NCI-H1092 treated with DMSO at 0.1 percent for 48 hours (cell line): ENCODE measurements around the gene CAMTA1.

ENCODE experiments used
- DNase-seq: peaks from one replicate; lab custom pipeline; 2025; lab: John Stamatoyannopoulos, UW

CAMTA1 gene

DNA sequence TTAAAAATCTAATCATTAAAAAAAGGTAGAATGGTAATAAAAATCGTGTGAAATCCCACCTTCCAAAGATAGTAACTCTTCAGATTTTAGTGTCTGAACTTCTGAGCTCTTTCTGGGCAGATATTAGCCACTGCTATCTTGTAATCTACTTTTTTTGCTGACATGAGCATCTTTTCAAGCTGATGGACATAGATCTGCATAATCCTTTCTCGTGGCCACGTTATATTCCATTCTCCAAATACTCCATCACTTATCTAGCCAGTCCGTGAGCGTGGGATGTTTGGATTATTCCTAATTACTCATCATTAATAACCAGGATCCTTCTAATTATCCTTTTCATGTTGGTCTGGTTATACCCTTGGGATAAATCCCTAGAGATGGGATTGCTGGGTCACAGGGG, 731.7 kb downstream of the CAMTA1 start:
- no peak for DNase-seq

DNA sequence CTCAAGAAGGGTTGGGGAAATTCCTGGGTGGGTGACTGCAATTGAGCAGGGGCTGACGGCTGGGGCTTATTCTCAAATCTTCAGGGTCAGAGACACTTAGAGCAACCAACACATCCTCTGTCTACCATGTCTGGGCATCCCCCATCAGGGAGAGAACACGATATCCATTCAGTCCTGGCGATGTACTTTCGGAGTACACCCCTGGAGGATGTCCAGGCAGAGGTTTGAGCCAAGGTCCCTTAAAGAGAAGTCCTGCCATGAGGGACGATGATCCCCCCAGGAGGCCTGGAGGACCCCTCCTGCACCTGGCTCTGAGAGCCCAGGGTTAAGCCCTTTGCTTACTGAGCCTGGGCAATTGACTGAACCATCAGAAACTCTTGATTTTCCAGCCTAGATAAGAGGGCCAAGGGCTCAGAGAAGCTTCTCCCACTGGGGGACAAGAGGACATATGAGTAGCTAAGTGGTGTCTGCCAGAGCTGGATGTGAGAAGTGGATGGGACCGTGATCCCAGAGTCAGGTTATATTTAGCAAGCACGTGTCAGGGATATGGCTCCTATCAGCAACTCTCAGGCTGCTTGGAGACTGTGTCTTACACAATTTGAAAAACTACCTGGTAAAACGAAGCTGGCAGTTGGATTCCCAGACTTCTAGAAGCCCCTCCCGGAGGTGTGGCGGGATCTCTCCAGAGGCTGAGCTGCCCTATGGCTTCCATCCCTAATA, 732.5 kb downstream of the CAMTA1 start:
- no peak for DNase-seq

DNA sequence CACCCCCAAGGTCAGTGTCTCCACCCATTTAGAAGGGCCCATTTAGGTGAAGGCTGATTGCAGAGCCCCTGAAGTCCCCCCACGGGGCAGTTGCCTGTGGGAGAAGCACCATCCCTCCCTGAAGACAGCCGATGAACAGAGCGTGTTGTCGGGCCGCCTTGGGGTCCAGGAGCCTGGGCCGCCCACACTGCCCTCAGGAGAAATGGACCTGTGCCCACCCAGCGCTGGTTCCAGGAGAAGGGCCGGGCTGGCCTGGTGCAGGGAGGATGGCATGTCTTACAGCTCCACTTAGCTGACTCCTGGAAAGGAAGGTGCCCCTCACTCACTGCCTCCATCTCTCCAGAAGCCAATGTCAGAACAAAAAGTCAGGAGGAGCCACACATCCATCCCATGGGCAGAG, 733.2 kb downstream of the CAMTA1 start:
- no peak for DNase-seq

DNA sequence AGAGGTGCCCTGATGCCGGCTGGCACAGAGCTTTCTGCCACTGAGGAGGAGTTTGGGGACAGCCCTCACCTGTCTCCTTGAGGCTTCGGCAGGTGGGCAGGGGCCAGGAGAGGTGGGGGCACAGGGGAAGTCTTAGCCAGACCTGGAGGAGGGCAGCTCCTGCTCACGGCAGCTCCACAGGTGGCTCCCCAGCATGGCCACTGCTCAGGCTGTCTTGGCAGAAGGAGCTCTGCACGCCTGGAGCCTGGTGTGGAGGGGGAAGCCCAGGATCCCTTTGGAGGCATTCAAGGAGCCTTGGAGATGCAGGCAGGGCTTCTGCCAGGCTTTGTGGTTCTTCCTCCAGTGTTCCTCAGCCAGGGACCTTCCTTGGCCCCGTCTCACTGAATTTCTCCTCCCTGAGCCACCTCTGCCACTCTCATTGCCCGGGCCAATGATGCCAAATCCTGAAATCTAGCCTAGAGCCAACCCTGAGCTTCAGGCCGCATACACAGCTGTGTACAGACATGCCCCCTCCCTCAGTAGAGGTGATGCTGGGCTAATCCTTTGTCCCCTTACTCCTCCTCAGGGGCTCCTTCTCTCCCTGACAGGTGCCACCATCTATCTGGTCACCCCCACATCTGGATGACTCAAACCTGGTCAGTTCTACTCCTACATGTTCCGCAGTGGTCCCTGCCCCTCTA, 734.1 kb downstream of the CAMTA1 start:
- no peak for DNase-seq

DNA sequence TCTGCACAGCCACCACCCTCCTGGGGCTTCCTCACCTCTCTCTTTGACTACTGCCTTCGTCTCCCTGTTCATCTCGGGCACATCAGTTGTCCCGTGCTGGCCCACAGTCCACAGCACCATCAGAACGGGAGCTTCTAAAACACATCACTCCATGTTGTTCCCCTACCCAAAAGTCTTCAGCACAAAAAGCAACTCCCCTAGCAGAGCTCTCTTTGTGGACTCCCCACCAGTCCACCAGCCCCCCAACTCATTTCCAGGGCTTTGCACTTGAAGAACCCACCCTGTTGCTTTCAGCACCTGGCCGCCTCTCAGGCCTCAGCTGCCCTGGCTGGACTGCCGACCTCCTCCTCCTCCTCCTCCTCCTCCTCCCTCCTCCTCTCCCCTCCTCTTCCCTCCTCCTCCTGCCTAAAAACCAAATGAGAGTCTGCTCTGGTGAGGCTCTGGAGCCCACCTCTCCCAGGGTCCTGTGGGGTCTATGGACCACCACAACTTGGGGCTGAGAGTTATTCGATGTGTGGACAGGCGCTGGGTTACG, 734.7 kb downstream of the CAMTA1 start:
- no peak for DNase-seq

DNA sequence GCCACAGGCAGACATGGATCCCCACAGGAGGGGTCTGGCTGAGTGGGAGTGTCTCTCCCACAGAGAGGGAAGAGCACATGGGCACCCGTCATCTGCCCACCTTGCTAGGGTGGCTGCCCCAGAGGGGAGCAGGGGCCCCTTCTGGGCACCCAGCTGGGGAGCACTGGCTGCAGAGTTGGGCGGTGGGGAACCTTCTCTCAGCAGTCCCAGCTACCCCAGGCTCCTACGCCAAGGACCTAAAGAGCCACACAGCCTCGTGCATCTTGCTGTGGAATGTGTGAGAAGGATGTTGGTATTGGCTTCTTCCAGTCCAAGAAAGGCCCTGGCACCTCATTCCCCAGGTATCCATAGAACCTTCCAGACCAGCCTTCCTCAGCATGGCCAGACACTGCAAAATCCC, 735.2 kb downstream of the CAMTA1 start:
- DNase-seq: no peak

DNA sequence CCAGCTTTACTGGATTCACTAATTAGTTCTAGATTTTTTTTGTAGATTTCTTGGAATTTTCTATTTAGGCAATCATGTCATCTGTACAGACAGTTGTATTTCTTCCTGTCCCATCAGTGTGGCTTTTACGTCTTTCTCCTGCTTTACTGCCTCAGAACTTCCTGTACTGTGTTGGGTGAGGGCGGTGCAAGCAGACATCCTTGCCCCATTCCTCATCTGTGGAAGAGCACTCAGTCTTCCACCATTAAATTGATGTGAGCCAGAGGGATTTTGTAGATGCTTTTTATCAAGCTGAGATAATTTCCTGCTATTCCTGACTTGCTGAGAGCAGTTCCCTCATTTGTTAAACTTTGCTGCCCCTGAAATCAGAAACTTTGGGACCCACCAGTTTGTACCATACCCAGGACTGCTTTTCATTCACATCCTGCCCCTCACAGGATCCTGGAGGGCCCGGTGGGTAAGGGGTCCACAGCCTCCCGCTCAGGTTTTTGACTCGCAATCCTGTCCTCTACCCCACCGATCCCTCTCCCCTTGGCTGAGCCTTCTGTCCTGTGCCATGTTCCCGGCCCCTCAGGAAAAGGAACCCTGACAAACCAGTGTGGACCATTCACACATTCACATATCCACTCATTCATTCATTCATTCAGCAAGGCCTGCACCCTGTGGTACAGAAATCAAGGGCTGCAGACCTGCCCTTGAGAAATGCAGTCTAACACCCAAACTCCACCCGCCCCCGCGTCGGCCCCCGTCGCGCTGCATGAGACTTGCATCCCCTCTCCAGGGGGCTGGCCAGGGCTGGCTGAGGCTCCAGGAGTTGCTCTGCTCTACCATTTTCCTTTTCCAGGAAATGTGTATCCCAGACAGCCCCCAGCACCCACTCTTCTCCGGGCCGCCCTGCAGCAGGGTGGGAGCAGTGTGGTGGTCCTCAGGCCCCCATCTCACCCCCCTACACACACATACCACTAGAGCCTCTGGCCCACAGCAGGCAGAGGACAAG, 739.4 kb downstream of the CAMTA1 start:
- no peak for DNase-seq

DNA sequence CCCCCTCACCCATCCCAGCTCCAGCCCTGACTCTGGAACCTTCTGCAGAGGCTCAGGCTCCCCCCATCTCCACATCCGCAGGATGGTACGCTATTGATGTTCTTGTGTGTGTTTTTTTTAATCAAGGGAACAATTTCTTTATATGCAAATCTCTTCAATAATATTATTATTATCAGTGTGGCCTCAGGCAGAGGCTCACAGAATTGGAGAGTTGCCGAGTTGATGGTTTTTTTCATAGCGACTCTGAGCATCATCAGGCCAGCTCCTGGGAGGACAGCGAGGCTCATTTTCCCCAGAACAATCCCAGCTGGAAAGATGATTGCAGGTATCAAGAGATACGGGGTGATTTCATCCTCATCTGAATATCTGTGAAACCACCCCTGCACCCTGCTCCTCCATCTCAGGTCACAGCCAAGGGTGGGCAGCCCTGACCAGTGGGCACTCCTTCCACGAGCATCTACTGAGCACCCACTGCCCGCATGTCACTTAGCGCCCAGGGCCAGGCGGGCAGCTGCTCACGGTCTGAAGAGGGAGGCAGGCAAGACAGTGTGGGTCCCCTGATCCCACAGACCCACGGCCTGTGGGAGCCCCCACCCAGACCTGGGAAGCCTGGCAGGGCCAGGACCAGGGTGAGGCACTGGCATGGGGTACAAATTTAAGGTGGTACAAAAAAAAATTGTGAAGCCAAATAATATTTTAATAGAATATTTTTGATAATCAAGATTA, 740.2 kb downstream of the CAMTA1 start:
- no peak for DNase-seq

DNA sequence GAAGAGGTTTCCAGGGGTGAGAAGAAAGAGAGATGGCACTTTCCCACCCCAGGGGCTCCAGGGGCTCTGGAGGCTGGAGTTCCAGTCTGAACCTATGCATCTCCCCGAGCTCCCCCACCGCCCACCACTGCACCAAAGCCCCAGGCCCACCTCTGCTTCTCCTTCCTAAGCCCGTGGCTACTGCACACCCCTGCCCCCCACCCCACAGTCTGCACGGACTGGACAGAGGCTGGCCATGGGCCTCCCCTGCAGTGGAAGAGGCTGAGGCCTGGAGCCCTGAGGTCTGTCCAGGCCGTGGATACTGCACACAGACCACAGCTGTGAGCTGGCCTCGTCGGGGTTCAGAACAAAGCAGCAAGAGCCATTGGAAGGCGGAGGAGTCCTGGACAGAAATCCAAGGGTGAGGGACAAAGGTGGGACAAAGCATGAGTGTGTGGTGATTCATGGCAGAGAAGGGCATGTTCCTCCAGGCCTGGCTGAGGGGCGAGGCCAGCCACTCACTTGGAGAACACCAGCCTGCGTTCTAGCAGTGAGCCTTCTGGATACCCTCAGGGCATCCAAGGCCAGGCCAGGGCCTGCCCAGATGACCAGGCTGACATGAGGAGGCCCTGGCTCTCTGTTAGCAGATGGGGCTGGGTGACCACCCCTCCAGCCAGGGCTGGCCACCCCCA, 741.1 kb downstream of the CAMTA1 start:
- DNase-seq: no peak

DNA sequence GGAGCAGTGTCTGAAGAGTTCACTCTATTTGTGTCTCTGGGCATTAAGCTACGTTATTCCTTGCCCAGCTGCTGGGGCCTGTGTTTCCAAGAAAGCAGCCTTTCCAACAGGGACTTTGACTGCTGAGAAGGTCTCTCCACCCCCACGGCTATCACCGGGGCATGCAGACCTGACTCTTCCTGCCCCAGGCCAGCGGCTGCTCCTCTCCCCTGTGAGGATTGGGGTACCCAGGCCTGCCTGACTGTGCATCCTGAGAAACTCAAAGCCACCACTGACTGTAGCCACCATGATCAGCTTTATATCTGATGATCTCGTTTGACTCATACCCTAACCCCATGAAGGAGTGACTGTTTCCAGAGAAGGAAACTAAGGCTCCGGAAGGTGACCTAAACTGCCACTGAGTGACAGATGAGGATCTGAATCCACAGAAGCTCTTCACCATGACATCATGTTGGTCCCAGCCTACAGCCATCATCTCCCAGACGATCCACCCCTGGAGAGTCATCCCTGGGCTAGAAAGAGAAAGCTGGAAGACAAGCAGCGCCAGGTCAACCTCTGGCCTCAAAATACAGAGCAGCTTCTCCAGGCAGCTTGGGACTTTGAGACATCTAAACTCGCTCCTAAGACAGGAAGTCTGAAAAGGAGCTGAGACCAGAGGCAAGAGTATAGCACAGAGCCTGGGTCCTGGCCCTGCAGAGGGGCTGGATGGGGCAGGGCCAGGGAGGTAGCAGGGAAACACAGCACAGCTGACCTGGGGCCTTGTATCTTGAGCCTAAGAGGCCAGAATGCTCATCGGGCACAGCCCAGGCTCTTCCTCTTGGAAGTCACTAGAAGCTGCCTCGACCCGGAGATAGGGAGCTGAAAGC, 741.8 kb downstream of the CAMTA1 start:
- DNase-seq: no peak

DNA sequence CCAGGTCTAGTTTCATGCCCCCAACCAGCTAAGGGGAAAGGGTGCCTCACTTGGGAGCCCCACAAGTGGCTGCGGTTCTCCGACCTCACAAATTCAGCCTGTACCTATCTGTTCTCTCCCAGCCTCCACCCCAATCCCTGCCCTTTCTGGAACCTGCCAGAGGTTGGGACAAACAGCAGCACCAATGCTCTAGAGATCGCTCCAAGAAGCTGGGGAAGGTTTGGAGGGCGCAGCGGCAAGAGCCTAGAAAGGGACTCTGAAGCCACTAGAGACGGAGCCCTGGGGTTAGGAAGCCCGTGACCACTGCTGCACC, 742.4 kb downstream of the CAMTA1 start:
- no peak for DNase-seq

DNA sequence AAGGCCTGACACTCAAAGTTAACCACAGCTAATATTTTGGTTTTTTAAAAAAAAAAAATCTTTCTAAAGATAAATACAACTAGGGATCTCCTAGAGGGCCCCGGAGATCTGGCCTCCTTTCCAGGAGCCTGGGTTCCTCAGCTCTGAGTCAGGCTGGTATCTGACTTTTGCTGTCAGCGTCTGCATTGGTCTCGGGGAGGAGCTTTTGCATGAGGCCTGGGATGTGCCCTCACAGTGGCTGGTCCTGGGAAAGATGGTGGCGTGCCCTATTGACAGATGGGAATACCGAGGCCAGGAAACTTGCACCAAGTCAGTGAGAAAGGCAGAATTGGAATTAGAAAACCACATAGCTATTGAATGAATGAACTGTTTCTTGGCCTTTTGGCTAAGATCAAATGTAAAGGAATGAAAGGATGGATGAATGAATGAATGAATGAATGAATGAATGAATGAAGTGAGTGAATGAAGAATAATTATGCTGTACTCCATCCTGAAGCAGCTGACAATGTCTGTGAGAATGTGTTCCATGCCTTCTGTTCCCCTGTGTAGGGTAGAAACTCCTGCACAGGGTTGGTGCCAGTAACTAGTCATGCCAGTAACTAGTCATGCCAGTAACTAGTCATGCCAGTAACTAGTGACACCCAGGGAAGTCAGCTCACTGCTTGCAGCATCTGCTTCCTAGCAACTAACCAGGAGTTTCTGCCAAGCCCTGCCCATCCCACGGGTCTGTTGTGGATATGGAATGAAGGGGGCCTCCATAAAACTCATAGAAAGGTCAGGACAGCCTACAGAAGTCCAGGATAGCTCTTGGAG, 743.3 kb downstream of the CAMTA1 start:
- no peak for DNase-seq

DNA sequence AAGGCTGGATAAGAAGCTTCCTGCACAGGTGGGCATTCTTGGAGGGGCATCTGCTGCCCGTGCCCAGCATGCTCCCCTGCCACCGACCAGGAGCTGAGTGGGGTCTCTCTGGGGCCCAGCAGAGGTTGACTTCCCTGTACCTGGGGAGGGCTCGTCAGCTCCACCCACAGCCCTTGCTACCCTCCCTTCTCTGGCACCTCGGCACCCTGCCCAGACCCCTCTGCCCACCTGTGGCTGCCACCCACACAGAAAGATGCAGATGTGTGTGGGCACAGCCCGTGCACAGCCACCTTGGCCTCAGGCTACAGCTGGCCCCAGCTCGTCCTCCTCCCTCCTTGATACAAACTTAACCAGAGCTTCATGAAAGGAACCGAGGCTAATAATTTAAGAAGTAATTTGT, 744.7 kb downstream of the CAMTA1 start:
- DNase-seq: no peak

DNA sequence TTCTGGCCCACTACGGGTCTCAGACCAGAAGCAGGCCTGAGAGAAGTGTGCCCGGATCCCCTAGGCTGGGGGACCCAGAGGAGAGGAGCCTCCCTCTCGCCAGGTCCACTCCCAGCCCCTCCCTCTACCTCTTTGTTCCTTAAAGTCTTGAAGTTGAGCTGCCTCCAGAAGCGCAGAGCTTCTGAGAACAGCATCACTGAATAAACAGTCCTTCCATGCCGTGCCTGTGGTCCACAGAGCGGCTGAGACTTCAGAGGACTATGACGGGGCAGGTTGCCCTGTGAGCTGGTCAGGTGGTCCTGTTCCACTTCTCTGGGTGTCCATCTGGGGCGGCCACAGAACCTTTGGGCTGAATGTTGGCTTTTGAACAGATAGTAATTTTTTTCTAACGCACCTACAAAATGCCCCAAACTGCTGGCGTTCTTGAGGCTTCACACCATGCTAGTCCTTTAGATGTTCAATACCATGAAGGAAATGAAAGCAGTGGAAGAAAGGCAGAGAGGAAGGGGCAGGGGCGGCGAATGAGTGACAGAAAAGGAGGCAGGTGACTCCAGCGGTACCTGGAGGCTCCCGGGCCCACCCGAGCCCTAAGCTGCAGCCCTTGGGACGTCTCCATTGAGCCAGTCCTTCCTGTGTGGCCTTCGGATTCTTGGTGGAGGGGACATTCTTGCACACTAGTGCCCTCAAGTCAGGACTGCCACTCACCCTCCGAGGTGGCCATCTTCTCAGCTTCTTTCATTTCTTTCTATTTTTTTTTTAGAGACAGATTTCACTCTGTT, 746.5 kb downstream of the CAMTA1 start:
- no peak for DNase-seq

DNA sequence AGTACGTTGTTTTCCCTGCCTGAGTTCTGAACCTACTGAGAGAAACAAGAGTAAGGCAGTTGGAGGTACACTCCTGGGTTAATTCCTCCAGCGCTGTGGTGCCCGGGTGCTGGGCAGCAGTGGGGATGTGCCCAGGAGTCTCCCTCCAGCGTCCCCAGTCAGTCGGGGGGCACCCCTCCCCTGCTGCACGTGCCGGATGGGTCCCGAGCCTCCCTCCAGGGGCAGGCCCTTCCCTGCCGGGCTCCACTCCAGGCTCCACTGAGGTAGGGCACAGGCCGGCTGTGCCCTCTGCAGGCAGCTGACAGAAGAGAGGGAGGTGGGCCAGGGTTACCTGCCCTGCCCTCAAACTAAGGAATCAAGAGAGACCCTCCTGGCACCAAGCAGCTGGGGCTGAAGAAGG, 747.8 kb downstream of the CAMTA1 start:
- DNase-seq: no peak

DNA sequence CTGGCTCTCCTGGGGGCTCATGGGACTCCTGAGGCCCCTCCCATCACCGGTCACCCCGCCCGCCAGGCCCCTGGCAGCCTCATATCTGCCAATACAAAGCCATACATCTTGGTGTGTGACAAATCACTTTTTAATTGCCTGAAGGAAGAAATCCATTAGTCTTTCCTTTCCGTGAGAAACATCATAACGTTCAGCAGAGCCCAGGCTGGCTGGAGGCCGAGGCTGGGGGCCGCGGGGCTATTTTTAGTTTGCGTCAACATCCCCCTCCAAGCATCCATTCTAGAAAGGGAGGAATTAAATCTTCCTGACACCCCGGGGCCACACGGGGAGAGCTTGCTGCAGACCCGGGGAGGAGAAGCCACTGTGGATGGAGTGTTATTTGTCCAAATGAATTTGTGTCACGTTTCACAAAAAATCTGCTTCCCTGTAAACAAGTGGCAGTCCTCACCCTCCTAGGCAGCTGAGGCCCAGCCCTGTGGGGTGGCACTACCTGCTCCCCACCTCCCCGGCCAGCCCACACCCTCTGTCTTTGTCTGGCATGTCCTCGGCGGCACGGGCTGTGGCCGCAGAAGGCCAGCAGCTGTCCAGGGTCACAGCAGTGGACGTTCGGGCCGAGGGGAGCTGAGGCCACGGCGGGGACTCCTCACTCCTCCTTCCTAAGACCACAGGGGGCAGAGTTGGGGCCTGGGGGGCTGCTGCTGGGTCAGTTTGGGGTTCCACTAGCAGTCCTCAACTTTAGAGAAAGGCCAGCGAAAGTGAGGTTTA, 749.0 kb downstream of the CAMTA1 start:
- no peak for DNase-seq

DNA sequence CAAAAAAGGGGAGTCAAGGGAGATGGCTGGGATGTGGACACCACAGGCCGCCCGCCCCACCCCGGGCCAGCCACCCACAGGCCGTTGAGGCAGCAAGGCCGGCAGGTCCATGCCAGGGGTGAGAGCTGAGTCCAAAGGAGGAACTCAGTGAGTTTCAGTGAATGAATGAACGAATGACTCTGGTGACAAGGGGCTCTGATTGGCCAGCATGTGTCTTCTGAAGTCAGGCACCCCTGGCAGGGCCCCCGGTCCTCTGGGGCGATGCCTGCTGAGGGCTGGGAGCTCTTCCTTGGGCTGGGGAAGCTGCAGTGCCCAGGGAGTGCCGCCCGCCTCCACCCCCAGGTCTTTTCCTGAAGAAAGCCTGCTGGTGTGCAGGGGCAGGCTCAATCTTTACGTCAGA, 749.8 kb downstream of the CAMTA1 start:
- DNase-seq: no peak
